GM21529 (cell line): ENCODE data around the gene OR11H6.
"Not testable (repeated sequence)": the region's sequence is repeated elsewhere in the genome, so short reads cannot be mapped to it uniquely, and the experiment has no call there.

Experiments used
- ATAC-seq: cut with Tn5 transposase; IDR thresholded peaks from one replicate; pipeline ENCODE4 v1.9.1; 2021; ENCODE audit not compliant: unreplicated experiment

Gene OR11H6, protein sequence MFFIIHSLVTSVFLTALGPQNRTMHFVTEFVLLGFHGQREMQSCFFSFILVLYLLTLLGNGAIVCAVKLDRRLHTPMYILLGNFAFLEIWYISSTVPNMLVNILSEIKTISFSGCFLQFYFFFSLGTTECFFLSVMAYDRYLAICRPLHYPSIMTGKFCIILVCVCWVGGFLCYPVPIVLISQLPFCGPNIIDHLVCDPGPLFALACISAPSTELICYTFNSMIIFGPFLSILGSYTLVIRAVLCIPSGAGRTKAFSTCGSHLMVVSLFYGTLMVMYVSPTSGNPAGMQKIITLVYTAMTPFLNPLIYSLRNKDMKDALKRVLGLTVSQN

DNA sequence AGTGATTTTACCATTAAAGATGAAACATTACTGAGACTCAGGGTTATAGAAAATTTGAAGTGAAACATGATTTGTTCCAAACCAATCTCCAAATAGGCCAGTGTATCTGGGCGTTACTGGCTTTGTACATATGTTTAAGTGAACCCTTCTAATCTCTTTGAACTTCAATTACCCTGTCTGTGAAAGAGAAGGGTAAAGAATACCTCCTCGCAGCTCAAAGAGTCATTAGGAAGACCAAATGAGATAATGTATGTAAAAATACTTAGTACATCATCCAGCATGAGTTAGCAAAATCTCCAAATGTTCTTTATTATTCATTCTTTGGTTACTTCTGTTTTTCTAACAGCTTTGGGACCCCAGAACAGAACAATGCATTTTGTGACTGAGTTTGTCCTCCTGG, at the start of gene OR11H6:
Gene OR11H6 (plus strand): TSS at position 301 of the 400 bp plus-strand sequence. CDS start 0 bp downstream, at position 301.
- ATAC-seq, result no peak

DNA sequence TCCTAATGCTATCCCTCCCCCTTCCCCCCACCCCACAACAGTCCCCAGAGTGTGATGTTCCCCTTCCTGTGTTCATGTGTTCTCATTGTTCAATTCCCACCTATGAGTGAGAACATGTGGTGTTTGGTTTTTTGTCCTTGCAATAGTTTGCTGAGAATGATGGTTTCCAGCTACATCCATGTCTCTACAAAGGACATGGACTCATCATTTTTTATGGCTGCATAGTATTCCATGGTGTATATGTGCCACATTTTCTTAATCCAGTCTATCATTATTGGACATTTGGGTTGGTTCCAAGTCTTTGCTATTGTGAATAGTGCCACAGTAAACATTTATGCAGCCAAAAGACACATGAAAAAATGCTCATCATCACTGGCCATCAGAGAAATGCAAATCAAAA, 49.3 kb upstream of the OR11H6 start:
- not testable (repeated sequence) for ATAC-seq

- ATAC-seq, result no peak
These were observed 47.2 kb upstream of the OR11H6 start for GRCh38 chr14:20176330-20176729.

GRCh38 chr14:20177433-20177974, 46.0 kb upstream of the OR11H6 start:
- ATAC-seq, result no peak

DNA sequence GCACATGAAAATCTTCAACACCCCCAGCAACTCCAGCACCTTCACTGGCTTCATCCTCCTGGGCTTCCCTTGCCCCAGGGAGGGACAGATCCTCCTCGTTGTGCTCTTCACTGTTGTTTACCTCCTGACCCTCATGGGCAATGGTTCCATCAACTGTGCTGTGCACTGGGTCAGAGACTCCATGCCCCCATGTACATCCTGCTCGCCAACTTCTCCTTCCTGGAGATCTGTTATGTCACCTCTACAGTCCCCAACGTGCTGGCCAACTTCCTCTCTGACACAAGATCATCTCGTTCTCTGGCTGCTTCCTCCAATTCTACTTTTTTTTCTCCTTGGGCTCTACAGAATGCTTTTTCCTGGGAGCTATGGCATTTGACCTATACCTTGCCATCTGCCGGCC, 44.3 kb upstream of the OR11H6 start:
- ATAC-seq, result no peak

DNA sequence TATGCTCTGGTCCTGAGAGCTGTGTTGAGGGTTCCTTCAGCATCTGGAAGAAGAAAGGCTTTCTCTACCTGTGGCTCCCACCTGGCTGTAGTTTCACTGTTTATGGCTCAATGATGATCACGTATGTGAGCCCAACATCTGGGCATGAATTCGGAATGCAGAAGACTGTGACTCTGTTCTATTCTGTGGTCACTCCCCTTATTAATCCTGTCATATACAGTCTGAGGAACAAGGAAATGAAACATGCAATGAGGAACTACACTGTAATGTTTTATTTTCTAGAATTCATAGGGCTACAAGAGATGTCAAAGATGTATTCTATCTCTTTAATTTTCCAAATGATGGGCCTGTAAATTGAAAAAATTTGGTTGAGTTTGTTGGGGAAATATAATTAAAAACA, 43.6 kb upstream of the OR11H6 start:
- no peak for ATAC-seq

GRCh38 chr14:20180486-20180885, 43.0 kb upstream of the OR11H6 start:
- ATAC-seq, result no peak

- ATAC-seq, result no peak
These were observed 39.3 kb upstream of the OR11H6 start for GRCh38 chr14:20184181-20184580.

- ATAC-seq, result no peak
These were observed 32.9 kb upstream of the OR11H6 start, which contains the start of gene OR11G2 for GRCh38 chr14:20190596-20190995. TSS of gene OR11G2 (plus strand) at chr14:20190896. CDS start at chr14:20197438, 6,542 bp downstream.

- ATAC-seq, result no peak
These were observed 32.1 kb upstream of the OR11H6 start for GRCh38 chr14:20191396-20191795.

DNA sequence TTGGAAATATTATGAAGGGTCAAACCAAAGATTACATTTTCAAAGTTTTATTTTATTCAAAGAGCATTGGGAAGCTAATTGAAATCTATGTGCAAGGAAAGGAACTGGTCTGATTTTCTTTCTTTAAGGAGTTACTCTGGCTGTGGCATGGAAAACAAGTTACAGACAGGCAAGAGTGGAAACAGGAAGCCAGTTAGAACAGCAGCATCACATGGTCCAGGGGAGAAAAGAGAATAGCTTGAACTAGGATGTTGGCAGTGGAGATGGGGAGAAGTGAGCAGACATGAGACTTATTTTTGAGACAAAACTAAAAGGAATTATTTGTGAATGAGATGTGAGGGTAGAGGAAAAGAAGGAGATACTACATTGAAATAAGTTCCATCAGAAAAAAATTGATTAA, 29.4 kb upstream of the OR11H6 start:
- no peak for ATAC-seq

- ATAC-seq, result not testable (repeated sequence)
These were observed 28.3 kb upstream of the OR11H6 start for GRCh38 chr14:20195170-20195569.

GRCh38 chr14:20195911-20196310, 27.6 kb upstream of the OR11H6 start:
- no peak for ATAC-seq

GRCh38 chr14:20197459-20197858, 26.1 kb upstream of the OR11H6 start:
- no peak for ATAC-seq

DNA sequence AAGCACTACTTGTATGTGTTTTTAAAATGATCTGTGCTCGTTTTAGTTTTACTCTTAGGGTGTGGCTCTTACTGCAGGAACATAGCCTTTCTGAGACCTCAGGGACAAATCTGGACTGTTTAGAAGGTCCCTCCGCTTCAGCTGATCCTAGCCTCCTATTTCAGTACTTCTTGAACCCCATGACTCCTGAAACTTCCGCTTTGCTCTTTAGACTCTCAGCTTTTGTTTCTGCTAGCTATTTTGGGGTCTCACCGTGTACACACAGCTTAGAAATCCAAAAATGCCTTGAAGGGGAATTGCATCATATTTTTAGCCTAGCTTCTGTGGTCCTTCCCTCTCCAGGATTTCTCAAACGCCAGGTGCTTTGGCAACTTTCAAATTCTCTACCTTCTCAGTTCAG, 24.5 kb upstream of the OR11H6 start:
- no peak for ATAC-seq

DNA sequence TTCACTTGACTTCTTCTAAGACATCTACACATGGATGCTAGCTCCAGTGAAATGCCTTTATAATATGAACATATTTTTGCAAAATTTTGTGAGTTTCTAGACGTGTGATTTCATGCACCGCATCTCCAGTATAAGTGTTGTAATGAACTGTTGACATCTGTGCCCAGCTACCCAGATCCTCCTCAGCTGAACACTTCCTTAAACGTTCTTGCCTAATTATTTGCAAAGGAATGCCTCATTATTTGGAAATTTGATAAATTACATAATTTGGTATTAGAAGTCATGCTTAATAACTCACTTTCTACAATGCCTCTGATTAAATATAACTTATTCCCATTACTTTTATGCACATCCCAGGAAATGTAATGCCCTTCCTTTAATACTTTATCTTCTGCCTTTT, 18.8 kb upstream of the OR11H6 start:
- no peak for ATAC-seq

GRCh38 chr14:20209595-20209994, 13.9 kb upstream of the OR11H6 start:
- ATAC-seq, result no peak

DNA sequence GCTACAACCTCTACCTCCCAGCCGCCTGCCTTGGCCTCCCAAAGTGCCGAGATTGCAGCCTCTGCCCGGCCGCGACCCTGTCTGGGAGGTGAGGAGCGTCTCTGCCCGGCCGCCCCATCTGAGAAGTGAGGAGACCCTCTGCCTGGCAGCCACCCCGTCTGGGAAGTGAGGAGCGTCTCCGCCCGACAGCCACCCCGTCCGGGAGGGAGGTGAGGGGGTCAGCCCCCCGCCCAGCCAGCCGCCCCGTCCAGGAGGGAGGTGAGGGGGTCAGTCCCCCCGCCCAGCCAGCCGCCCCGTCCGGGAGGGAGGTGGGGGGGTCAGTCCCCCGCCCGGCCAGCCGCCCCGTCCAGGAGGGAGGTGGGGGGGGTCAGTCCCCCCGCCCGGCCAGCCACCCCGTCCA, 11.1 kb upstream of the OR11H6 start:
- not testable (repeated sequence) for ATAC-seq

GRCh38 chr14:20215196-20215595, 8.3 kb upstream of the OR11H6 start:
- no peak for ATAC-seq

DNA sequence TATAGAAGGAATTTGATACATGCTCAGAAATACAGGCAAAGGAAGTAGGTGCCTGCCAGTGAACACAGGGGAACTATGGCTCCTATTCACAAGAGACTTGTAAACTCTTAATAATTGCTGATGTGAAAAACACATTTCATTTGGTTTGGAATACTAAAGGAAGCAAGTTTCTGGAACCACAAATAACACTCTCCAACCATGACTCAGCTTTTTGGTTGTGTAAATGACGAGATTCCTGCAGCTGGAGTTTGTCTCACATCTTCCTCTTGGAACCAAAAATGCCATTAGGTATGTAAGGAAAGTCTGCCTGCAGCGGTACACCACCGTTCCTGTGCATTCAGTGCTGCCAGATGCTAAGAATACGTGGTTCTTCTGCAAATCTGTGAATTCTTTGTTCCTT, 4.5 kb upstream of the OR11H6 start:
- ATAC-seq, result no peak

DNA sequence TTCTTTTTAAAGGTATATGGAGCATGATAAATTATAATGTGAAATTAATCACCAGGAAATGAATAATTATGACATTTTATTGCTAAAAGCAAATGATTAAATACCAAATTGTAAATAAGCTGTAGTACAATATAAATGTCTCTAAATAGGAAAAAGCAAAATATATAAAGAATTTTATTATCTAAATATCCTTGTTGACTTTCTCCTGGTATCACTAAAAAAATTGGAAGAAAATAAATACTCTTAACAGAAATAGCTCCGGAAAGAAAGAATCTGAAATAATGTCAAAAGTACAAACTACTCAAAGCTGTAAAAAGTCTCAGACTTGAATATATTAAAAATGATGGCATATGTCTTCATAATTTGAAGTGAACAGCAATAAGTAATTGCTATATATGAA, 5.2 kb downstream of the OR11H6 start, which contains the start of gene OR11H7:
Gene OR11H7 (plus strand): TSS at position 301 of the 400 bp plus-strand sequence.
- no peak for ATAC-seq

DNA sequence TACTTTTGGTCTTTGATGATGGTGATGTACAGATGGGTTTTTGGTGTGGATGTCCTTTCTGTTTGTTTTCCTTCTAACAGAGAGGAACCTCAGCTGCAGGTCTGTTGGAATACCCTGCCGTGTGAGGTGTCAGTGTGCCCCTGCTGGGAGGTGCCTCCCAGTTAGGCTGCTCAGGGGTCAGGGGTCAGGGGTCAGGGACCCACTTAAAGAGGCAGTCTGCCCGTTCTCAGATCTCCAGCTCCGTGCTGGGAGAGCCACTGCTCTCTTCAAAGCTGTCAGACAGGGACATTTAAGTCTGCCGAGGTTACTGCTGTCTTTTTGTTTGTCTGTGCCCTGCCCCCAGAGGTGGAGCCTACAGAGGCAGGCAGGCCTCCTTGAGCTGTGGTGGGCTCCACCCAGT, 11.9 kb downstream of the OR11H6 start:
- not testable (repeated sequence) for ATAC-seq
